GM23338 (cell line): ENCODE data around the gene CTCFL. TPM values are rescaled to one million over a fixed set of nuclear protein-coding genes. Genes with fewer than 3 reads are reported as not detected.

Experiments
- ATAC-seq: fragments of 200-7000 bp; cut with Tn5 transposase; 3 replicates; pipeline ENCODE4 v1.9.1; 2020
- DNase-seq: peaks from one replicate; pipeline ENCODE4 v3.0.0-alpha.2; 2015; ENCODE audit warnings: low spot score
- H2AFZ ChIP-seq: fragments of 200-600 bp; sonication (generic); 2 replicates; pipeline ENCODE4 v1.8.0; 2016; ENCODE audit warnings: antibody characterized with exemption, mild to moderate bottlenecking, moderate library complexity
- H3F3A ChIP-seq: fragments of 200-600 bp; sonication (generic); replicated peaks from 2 replicates; pipeline ENCODE4 v1.8.0; 2017; ENCODE audit warnings: antibody characterized with exemption, mixed run types, low read depth
- H3K27ac ChIP-seq: fragments of 200-600 bp; sonication (generic); 2 replicates; pipeline ENCODE4 v1.6.1; 2016; ENCODE audit warnings: low read depth
- H3K27me3 ChIP-seq: fragments of 200-600 bp; sonication (generic); 2 replicates; pipeline ENCODE4 v1.8.0; 2016; ENCODE audit warnings: mild to moderate bottlenecking, mixed run types, moderate library complexity; ENCODE audit not compliant: insufficient read depth
- H3K36me3 ChIP-seq: fragments of 200-600 bp; sonication (generic); 2 replicates; pipeline ENCODE4 v1.8.0; 2016; ENCODE audit warnings: mild to moderate bottlenecking; ENCODE audit not compliant: insufficient read depth
- H3K4me1 ChIP-seq: fragments of 200-600 bp; sonication (generic); 2 replicates; pipeline ENCODE4 v1.8.0; 2016; ENCODE audit warnings: mild to moderate bottlenecking, moderate library complexity; ENCODE audit not compliant: insufficient read depth
- H3K4me2 ChIP-seq: fragments of 200-600 bp; sonication (generic); 2 replicates; pipeline ENCODE4 v1.7.1; 2017; ENCODE audit warnings: mixed run types
- H3K4me3 ChIP-seq: fragments of 200-600 bp; sonication (generic); 2 replicates; pipeline ENCODE4 v1.6.1; 2016; ENCODE audit warnings: mixed run types
- H3K79me2 ChIP-seq: fragments of 200-600 bp; sonication (generic); replicated peaks from 2 replicates; pipeline ENCODE4 v1.8.0; 2017; ENCODE audit warnings: mild to moderate bottlenecking; ENCODE audit not compliant: insufficient read depth
- H3K9me2 ChIP-seq: fragments of 200-600 bp; sonication (generic); 2 replicates; pipeline ENCODE4 v1.8.0; 2017; ENCODE audit not compliant: insufficient read depth
- H4K20me1 ChIP-seq: fragments of 200-600 bp; sonication (generic); replicated peaks from 2 replicates; pipeline ENCODE4 v1.8.0; 2017; ENCODE audit warnings: mild to moderate bottlenecking; ENCODE audit not compliant: insufficient read depth
- H3K27ac Mint-ChIP-seq: 2 replicates; pipeline ENCODE4 v1.8.0; 2020; ENCODE audit warnings: inconsistent platforms, mild to moderate bottlenecking, moderate library complexity, mixed read lengths
- H3K27me3 Mint-ChIP-seq: 3 replicates; pipeline ENCODE4 v1.8.0; 2022; ENCODE audit warnings: low read depth, mild to moderate bottlenecking, moderate library complexity, mixed read lengths, inconsistent platforms; ENCODE audit not compliant: insufficient read depth, poor library complexity
- H3K36me3 Mint-ChIP-seq: 3 replicates; pipeline ENCODE4 v1.8.0; 2021; ENCODE audit warnings: low read depth, mild to moderate bottlenecking, inconsistent platforms, moderate library complexity, mixed read lengths
- H3K4me1 Mint-ChIP-seq: 3 replicates; pipeline ENCODE4 v1.8.0; 2020; ENCODE audit warnings: mild to moderate bottlenecking, inconsistent platforms, mixed read lengths
- H3K4me3 Mint-ChIP-seq: 3 replicates; pipeline ENCODE4 v1.8.0; 2021; ENCODE audit warnings: moderate library complexity, mild to moderate bottlenecking, inconsistent platforms, mixed read lengths
- H3K9me3 Mint-ChIP-seq: 3 replicates; pipeline ENCODE4 v1.8.0; 2020; ENCODE audit warnings: moderate library complexity, mild to moderate bottlenecking, inconsistent platforms, mixed read lengths
- CREB1 ChIP-seq: fragments of 250-450 bp; sonication (Bioruptor Pico); IDR thresholded peaks from 2 replicates; pipeline ENCODE4 v1.5.0; 2020; ENCODE audit warnings: low read depth, mild to moderate bottlenecking, moderate library complexity
- CTCF ChIP-seq, 2 experiments: fragments of 200-600 bp in 1 of 2; sonication (generic) in 1 of 2; conservative IDR thresholded peaks; 2 replicates each; pipeline versions ENCODE4 v1.5.1 to v1.6.1; 2016 to 2017; ENCODE audit warnings: antibody characterized with exemption in 2 of 2, low read depth in 2 of 2, mild to moderate bottlenecking in 2 of 2, moderate library complexity in 1 of 2
- EZH2 ChIP-seq: fragments of 200-600 bp; sonication (generic); IDR thresholded peaks from one replicate; pipeline ENCODE4 v1.8.0; 2017; ENCODE audit warnings: antibody characterized with exemption, mild to moderate bottlenecking, low read depth; ENCODE audit not compliant: unreplicated experiment
- NANOG ChIP-seq: IDR thresholded peaks from 2 replicates; pipeline ENCODE4 v1.6.1; 2016; ENCODE audit warnings: antibody characterized with exemption, borderline replicate concordance
- POLR2AphosphoS5 ChIP-seq: IDR thresholded peaks from 2 replicates; pipeline ENCODE4 v1.6.1; 2016; ENCODE audit warnings: antibody characterized with exemption, low read depth
- ZNF114 ChIP-seq: fragments of 250-450 bp; sonication (Bioruptor Pico); IDR thresholded peaks from 2 replicates; pipeline ENCODE4 v1.5.0; 2020; ENCODE audit warnings: mild to moderate bottlenecking, moderate library complexity
- ZNF331 ChIP-seq: fragments of 250-450 bp; sonication (Bioruptor Pico); IDR thresholded peaks from 2 replicates; pipeline ENCODE4 v1.5.0; 2020; ENCODE audit warnings: low read depth, mild to moderate bottlenecking, moderate library complexity
- polyA plus RNA-seq: library from polyadenylated mRNA; unstranded; fragments of >200 nt; fragmentation: Nextera tagmentation; extraction: Ambion mirVana; gene quantifications from 2 replicates; pipeline ENCODE4 v1.2.1, GENCODE V29; 2016
- total RNA-seq: library from RNA; depleted of rRNA; stranded (reverse); fragments of >200 nt; shearing (Covaris generic); gene quantifications from 2 replicates; pipeline ENCODE4 v1.2.3, GENCODE V29; 2014
- TF ChIP-seq, protein P1 (sequence below): IDR thresholded peaks from one replicate; pipeline ENCODE4 v1.6.1; 2018; ENCODE audit warnings: antibody characterized with exemption; ENCODE audit not compliant: unreplicated experiment
- TF ChIP-seq, protein P2 (sequence below): IDR thresholded peaks from 2 replicates; pipeline ENCODE4 v1.6.1; 2016; ENCODE audit warnings: antibody characterized with exemption
- TF ChIP-seq, protein P3 (sequence below): fragments of 250-450 bp; sonication (Bioruptor Pico); IDR thresholded peaks from 2 replicates; pipeline ENCODE4 v1.5.0; 2020; ENCODE audit warnings: mild to moderate bottlenecking, moderate library complexity

Gene CTCFL
- total and polyA plus RNA-seq, 2 experiments from 2014 or later = 0.55 to 1.4 TPM

GRCh38 chr20:57564951-57565642 lies 40.2 kb upstream of the CTCFL start (continued):
- TF ChIP-seq, protein P1, sequence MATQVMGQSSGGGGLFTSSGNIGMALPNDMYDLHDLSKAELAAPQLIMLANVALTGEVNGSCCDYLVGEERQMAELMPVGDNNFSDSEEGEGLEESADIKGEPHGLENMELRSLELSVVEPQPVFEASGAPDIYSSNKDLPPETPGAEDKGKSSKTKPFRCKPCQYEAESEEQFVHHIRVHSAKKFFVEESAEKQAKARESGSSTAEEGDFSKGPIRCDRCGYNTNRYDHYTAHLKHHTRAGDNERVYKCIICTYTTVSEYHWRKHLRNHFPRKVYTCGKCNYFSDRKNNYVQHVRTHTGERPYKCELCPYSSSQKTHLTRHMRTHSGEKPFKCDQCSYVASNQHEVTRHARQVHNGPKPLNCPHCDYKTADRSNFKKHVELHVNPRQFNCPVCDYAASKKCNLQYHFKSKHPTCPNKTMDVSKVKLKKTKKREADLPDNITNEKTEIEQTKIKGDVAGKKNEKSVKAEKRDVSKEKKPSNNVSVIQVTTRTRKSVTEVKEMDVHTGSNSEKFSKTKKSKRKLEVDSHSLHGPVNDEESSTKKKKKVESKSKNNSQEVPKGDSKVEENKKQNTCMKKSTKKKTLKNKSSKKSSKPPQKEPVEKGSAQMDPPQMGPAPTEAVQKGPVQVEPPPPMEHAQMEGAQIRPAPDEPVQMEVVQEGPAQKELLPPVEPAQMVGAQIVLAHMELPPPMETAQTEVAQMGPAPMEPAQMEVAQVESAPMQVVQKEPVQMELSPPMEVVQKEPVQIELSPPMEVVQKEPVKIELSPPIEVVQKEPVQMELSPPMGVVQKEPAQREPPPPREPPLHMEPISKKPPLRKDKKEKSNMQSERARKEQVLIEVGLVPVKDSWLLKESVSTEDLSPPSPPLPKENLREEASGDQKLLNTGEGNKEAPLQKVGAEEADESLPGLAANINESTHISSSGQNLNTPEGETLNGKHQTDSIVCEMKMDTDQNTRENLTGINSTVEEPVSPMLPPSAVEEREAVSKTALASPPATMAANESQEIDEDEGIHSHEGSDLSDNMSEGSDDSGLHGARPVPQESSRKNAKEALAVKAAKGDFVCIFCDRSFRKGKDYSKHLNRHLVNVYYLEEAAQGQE = no peak
- TF ChIP-seq ZNF331 (CRISPR knock-in tag) (no peak), ZNF114 (no peak), CREB1 (CRISPR knock-in tag) (no peak), EZH2 (no peak)

DNA sequence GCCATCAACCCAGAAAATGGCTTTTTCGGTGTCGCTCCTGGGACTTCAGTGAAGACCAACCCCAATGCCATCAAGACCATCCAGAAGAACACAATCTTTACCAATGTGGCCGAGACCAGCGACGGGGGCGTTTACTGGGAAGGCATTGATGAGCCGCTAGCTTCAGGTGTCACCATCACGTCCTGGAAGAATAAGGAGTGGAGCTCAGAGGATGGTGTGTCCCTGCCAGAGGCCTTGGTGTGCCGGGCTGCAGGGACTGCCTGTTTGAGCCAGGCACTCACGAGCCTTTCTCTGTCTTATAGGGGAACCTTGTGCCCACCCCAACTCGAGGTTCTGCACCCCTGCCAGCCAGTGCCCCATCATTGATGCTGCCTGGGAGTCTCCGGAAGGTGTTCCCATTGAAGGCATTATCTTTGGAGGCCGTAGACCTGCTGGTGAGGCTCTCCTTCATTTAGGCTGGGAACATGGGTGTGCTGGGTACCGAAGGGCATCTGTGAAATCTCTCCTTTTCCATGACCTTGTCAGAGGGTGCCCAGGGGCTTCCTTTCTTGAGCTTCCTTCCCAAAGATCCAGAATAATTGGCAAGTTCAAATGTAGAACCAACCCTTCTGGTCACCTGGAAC lies 39.4 kb upstream of the CTCFL start:
- peaks cover 5% of the 10 kb centered on the region for H3K27me3 Mint-ChIP-seq
- TF ChIP-seq, protein P2, sequence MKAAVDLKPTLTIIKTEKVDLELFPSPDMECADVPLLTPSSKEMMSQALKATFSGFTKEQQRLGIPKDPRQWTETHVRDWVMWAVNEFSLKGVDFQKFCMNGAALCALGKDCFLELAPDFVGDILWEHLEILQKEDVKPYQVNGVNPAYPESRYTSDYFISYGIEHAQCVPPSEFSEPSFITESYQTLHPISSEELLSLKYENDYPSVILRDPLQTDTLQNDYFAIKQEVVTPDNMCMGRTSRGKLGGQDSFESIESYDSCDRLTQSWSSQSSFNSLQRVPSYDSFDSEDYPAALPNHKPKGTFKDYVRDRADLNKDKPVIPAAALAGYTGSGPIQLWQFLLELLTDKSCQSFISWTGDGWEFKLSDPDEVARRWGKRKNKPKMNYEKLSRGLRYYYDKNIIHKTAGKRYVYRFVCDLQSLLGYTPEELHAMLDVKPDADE = no peak
- TF ChIP-seq ZNF114 (no peak), ZNF331 (CRISPR knock-in tag) (no peak), CTCF (conservative IDR thresholded peaks at IDR 0.05; ENCODE audit: low read depth in 2 of 2) (no peak), NANOG (no peak), POLR2AphosphoS5 (no peak)
- TF ChIP-seq, protein P3, sequence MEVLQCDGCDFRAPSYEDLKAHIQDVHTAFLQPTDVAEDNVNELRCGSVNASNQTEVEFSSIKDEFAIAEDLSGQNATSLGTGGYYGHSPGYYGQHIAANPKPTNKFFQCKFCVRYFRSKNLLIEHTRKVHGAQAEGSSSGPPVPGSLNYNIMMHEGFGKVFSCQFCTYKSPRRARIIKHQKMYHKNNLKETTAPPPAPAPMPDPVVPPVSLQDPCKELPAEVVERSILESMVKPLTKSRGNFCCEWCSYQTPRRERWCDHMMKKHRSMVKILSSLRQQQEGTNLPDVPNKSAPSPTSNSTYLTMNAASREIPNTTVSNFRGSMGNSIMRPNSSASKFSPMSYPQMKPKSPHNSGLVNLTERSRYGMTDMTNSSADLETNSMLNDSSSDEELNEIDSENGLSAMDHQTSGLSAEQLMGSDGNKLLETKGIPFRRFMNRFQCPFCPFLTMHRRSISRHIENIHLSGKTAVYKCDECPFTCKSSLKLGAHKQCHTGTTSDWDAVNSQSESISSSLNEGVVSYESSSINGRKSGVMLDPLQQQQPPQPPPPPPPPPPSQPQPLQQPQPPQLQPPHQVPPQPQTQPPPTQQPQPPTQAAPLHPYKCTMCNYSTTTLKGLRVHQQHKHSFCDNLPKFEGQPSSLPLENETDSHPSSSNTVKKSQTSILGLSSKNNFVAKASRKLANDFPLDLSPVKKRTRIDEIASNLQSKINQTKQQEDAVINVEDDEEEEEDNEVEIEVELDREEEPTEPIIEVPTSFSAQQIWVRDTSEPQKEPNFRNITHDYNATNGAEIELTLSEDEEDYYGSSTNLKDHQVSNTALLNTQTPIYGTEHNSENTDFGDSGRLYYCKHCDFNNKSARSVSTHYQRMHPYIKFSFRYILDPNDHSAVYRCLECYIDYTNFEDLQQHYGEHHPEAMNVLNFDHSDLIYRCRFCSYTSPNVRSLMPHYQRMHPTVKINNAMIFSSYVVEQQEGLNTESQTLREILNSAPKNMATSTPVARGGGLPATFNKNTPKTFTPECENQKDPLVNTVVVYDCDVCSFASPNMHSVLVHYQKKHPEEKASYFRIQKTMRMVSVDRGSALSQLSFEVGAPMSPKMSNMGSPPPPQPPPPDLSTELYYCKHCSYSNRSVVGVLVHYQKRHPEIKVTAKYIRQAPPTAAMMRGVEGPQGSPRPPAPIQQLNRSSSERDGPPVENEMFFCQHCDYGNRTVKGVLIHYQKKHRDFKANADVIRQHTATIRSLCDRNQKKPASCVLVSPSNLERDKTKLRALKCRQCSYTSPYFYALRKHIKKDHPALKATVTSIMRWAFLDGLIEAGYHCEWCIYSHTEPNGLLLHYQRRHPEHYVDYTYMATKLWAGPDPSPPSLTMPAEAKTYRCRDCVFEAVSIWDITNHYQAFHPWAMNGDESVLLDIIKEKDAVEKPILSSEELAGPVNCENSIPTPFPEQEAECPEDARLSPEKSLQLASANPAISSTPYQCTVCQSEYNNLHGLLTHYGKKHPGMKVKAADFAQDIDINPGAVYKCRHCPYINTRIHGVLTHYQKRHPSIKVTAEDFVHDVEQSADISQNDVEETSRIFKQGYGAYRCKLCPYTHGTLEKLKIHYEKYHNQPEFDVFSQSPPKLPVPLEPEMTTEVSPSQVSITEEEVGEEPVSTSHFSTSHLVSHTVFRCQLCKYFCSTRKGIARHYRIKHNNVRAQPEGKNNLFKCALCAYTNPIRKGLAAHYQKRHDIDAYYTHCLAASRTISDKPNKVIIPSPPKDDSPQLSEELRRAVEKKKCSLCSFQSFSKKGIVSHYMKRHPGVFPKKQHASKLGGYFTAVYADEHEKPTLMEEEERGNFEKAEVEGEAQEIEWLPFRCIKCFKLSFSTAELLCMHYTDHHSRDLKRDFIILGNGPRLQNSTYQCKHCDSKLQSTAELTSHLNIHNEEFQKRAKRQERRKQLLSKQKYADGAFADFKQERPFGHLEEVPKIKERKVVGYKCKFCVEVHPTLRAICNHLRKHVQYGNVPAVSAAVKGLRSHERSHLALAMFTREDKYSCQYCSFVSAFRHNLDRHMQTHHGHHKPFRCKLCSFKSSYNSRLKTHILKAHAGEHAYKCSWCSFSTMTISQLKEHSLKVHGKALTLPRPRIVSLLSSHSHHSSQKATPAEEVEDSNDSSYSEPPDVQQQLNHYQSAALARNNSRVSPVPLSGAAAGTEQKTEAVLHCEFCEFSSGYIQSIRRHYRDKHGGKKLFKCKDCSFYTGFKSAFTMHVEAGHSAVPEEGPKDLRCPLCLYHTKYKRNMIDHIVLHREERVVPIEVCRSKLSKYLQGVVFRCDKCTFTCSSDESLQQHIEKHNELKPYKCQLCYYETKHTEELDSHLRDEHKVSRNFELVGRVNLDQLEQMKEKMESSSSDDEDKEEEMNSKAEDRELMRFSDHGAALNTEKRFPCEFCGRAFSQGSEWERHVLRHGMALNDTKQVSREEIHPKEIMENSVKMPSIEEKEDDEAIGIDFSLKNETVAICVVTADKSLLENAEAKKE (CRISPR knock-in tag) = no peak
- Histone ChIP-seq H3K79me2 (no peaks in the 10 kb centered on the region), H3K9me2 (0 out of 2 replicates have a peak, but pooled peaks cover 6% of the 10 kb centered on the region), H3K36me3 (no peaks in the 10 kb centered on the region), H3K4me1 (no peaks in the 10 kb centered on the region), H3K4me3 (no peak overlapping the region), H3K27ac (no peak overlapping the region), H3K4me2 (no peak overlapping the region), H2AFZ (no peak overlapping the region), H4K20me1 (no peaks in the 10 kb centered on the region), H3K27me3 (no peaks in the 10 kb centered on the region), H3F3A (no peaks in the 10 kb centered on the region)
- no peak overlapping the region for H3K4me3 Mint-ChIP-seq
- H3K4me1 Mint-ChIP-seq = no peaks in the 10 kb centered on the region
- DNase-seq (no peak), ATAC-seq (no peak)
- H3K36me3 Mint-ChIP-seq = no peaks in the 10 kb centered on the region
- H3K9me3 Mint-ChIP-seq = peaks cover 2% of the 10 kb centered on the region; the same call in 1 of the 3 replicates
- no peak overlapping the region for H3K27ac Mint-ChIP-seq
